ENCODE results near the gene CDH8.
A peak's percentile ranks its signal among the peaks of the same experiment; 100 is the strongest.

Gene CDH8

GRCh38 chr16:61763013-61763412 lies 273.2 kb downstream of the CDH8 start:
- Histone ChIP-seq H3K36me3 (replicated peaks) (no peaks in the 10 kb centered on the region), H3K27me3 (replicated peaks) (no peaks in the 10 kb centered on the region), H3K27ac (no peak overlapping the region), H3K4me3 (ENCODE audit: low read depth, low read length) (no peak overlapping the region)
- in situ Hi-C loops (cut with HindIII; ENCODE audit: low pct_ligation_motif_present, low sequenced_read_pairs): no loop called here
- DNase-seq: no peak
- TF ChIP-seq, protein P1, sequence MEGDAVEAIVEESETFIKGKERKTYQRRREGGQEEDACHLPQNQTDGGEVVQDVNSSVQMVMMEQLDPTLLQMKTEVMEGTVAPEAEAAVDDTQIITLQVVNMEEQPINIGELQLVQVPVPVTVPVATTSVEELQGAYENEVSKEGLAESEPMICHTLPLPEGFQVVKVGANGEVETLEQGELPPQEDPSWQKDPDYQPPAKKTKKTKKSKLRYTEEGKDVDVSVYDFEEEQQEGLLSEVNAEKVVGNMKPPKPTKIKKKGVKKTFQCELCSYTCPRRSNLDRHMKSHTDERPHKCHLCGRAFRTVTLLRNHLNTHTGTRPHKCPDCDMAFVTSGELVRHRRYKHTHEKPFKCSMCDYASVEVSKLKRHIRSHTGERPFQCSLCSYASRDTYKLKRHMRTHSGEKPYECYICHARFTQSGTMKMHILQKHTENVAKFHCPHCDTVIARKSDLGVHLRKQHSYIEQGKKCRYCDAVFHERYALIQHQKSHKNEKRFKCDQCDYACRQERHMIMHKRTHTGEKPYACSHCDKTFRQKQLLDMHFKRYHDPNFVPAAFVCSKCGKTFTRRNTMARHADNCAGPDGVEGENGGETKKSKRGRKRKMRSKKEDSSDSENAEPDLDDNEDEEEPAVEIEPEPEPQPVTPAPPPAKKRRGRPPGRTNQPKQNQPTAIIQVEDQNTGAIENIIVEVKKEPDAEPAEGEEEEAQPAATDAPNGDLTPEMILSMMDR (IDR thresholded peaks at IDR 0.05; ENCODE audit: low read depth, low read length, missing control alignments): no peak

DNA sequence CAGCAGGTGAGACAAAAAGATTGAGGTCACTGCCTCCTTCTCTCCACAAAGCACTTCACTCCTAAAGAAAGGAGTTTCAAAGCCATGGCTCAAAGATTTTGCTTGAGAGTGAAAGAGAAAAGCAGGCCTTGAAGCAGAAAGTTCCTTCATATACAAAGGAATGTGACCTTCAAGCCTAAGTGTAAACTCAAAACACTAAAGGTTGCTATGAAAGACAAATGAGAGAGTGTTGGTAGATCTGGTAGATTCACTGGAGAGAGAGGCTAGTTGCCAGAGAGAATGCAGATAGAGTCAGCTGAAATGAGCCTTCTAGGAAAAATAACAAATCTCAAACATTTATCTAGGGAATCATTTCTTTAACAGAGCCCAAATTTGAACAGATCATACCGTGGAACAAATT lies 305.2 kb downstream of the CDH8 start:
- Histone ChIP-seq H3K27ac (no peak overlapping the region), H3K27me3 (replicated peaks) (no peaks in the 10 kb centered on the region), H3K4me3 (ENCODE audit: low read depth, low read length) (no peak overlapping the region), H3K36me3 (replicated peaks) (no peaks in the 10 kb centered on the region)
- in situ Hi-C loops (cut with HindIII; ENCODE audit: low pct_ligation_motif_present, low sequenced_read_pairs): no loop called here
- TF ChIP-seq, protein P1 (IDR thresholded peaks at IDR 0.05; ENCODE audit: low read depth, low read length, missing control alignments): no peak
- no peak for DNase-seq

DNA sequence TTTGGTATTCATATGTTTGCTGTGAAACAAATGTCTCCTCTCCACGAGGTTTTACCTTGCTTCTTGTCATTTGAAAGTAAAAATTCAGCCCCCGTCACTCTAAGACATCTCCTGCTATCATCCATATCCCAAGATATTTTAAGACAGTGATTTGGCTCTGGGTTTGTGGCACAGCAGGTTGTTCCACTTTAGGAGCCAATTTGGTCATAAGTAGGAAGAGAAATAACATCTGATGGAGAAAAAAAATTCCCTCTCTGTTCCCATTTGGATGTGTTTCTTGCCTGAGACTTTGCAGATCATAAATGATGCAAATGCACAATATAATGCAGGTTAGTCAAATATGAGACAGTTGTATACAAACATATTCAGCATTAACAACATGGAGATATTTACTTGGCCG lies 309.5 kb downstream of the CDH8 start:
- Histone ChIP-seq H3K27me3 (replicated peaks) (no peaks in the 10 kb centered on the region), H3K27ac (no peak overlapping the region), H3K36me3 (replicated peaks) (no peaks in the 10 kb centered on the region), H3K4me3 (ENCODE audit: low read depth, low read length) (no peak overlapping the region)
- no peak for DNase-seq
- in situ Hi-C loops (cut with HindIII; ENCODE audit: low pct_ligation_motif_present, low sequenced_read_pairs): no loop called here
- TF ChIP-seq, protein P1 (IDR thresholded peaks at IDR 0.05; ENCODE audit: low read depth, low read length, missing control alignments): no peak

DNA sequence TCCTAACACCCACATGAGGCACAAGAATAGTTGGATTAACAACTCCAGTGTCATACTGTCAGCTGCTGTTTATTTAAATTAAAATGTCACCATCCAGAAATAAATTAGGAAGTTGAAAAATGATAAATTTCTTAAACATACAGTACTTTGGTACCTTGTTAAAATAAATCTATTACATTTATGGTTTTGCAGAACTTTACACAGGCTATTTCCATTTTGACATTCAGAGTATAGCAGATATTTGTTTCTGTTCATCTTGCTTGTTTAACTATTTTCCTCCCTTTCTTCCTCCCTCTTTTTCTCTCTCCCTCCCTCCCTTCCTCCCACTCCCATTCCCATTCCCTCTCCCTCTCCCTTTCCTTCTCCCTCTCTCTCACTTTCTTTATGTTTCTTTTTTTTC lies 310.1 kb downstream of the CDH8 start:
- H3K4me3 ChIP-seq (ENCODE audit: low read depth, low read length): no peak overlapping the region
- H3K36me3 ChIP-seq (replicated peaks): no peaks in the 10 kb centered on the region
- DNase-seq: no peak
- in situ Hi-C loops (cut with HindIII; ENCODE audit: low pct_ligation_motif_present, low sequenced_read_pairs): no loop called here
- TF ChIP-seq, protein P1 (IDR thresholded peaks at IDR 0.05; ENCODE audit: low read depth, low read length, missing control alignments): no peak
- no peak overlapping the region for H3K27ac ChIP-seq
- no peaks in the 10 kb centered on the region for H3K27me3 ChIP-seq (replicated peaks)

- Histone ChIP-seq H3K27me3 (replicated peaks) (no peaks in the 10 kb centered on the region), H3K36me3 (replicated peaks) (no peaks in the 10 kb centered on the region), H3K4me3 (ENCODE audit: low read depth, low read length) (no peak overlapping the region), H3K27ac (no peak overlapping the region)
- TF ChIP-seq, protein P1 (IDR thresholded peaks at IDR 0.05; ENCODE audit: low read depth, low read length, missing control alignments): no peak
- DNase-seq: peak; percentile 6
- in situ Hi-C loops (cut with HindIII; ENCODE audit: low pct_ligation_motif_present, low sequenced_read_pairs): no loop called here
Measured at GRCh38 chr16:61721544-61721943, 314.7 kb downstream of the CDH8 start.

- no peaks in the 10 kb centered on the region for H3K27me3 ChIP-seq (replicated peaks)
- TF ChIP-seq, protein P1 (IDR thresholded peaks at IDR 0.05; ENCODE audit: low read depth, low read length, missing control alignments): no peak
- in situ Hi-C loops (cut with HindIII; ENCODE audit: low pct_ligation_motif_present, low sequenced_read_pairs): no loop called here
- DNase-seq: no peak
- no peaks in the 10 kb centered on the region for H3K36me3 ChIP-seq (replicated peaks)
- H3K4me3 ChIP-seq (ENCODE audit: low read depth, low read length): no peak overlapping the region
- H3K27ac ChIP-seq: no peak overlapping the region
Measured at GRCh38 chr16:61715393-61715792, 320.8 kb downstream of the CDH8 start.

Data from brain microvascular endothelial cell (primary cell).